ENCODE measurements around the gene DBNDD2. TPM values are rescaled to one million over a fixed set of nuclear protein-coding genes. Genes with fewer than 3 reads are reported as not detected.

Gene DBNDD2
- total and polyA plus RNA-seq, 4 donors, result 11.7 to 75.4 (median 57.8) TPM

DNA sequence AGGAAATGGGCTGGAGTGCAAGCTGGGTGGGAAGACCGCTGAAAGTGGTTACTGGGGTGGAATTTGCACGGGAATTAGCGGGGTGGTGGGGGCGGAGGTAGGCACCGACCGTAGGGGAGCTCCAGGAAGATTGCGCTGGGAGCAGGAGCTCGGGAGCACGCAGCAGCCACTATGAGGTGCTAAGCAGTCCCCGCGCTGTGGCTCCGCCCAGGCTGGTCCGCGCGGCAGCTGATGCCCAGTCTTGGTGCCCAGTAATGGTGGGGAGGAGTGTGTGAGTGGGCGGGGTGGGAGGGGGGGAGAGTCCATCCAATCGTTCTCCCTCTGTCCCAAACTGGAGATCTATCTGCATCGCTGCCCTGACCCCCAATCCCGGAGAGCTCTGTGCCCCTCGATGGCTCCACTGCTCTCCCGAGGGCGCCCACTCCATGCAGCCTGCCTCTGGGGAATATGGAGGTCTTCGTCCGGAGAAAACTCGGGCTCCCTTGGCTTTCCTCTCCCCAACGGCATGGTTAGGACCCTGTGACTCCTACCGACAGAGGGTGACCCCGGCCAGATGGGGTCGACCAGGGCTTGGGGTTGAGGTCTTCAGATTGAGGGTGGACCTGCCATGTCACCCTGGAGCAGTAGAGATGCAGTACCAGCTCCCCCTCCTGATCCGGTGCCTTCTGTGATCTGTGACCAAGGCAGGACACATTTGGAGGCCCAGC is 35.3 kb upstream of the DBNDD2 start:
- DNase-seq (no peak), ATAC-seq (ENCODE audit: insufficient read depth, low FRiP score) (peak; percentile 50)
- Histone ChIP-seq H3K9me3 (ENCODE audit: control insufficient read depth in 4 of 4, insufficient read depth in 3 of 4, low read length in 3 of 4) (no peaks in the 10 kb centered on the region), H3K4me1 (ENCODE audit: control insufficient read depth in 5 of 5, insufficient read depth in 5 of 5, low read length in 5 of 5) (peaks cover 0 to 14% (median 6%) of the 10 kb centered on the region in 5 donors), H3K27me3 (ENCODE audit: control insufficient read depth in 3 of 3, insufficient read depth in 3 of 3, low read length in 2 of 3) (no peaks in the 10 kb centered on the region), H3K4me3 (no peak overlapping the region), H3K27ac (ENCODE audit: low read depth in 1 of 2, low read length in 1 of 2) (peak overlapping the region in 1 of 2 donors; percentile 71), H3K36me3 (ENCODE audit: control insufficient read depth in 4 of 4, insufficient read depth in 4 of 4, low read length in 4 of 4) (peaks cover 7 to 13% (median 9%) of the 10 kb centered on the region in 4 donors), H3K9ac (ENCODE audit: insufficient read depth in 1 of 2, low read length in 2 of 2) (no peak overlapping the region)
- 35 to 40% methylated on average over 26 to 30 of the region's 30 CpGs for WGBS, 2 donors
- TF ChIP-seq, protein P1, sequence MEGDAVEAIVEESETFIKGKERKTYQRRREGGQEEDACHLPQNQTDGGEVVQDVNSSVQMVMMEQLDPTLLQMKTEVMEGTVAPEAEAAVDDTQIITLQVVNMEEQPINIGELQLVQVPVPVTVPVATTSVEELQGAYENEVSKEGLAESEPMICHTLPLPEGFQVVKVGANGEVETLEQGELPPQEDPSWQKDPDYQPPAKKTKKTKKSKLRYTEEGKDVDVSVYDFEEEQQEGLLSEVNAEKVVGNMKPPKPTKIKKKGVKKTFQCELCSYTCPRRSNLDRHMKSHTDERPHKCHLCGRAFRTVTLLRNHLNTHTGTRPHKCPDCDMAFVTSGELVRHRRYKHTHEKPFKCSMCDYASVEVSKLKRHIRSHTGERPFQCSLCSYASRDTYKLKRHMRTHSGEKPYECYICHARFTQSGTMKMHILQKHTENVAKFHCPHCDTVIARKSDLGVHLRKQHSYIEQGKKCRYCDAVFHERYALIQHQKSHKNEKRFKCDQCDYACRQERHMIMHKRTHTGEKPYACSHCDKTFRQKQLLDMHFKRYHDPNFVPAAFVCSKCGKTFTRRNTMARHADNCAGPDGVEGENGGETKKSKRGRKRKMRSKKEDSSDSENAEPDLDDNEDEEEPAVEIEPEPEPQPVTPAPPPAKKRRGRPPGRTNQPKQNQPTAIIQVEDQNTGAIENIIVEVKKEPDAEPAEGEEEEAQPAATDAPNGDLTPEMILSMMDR (IDR thresholded peaks at IDR 0.05; ENCODE audit: control extremely low read depth, extremely low read depth), result no peak

DNA sequence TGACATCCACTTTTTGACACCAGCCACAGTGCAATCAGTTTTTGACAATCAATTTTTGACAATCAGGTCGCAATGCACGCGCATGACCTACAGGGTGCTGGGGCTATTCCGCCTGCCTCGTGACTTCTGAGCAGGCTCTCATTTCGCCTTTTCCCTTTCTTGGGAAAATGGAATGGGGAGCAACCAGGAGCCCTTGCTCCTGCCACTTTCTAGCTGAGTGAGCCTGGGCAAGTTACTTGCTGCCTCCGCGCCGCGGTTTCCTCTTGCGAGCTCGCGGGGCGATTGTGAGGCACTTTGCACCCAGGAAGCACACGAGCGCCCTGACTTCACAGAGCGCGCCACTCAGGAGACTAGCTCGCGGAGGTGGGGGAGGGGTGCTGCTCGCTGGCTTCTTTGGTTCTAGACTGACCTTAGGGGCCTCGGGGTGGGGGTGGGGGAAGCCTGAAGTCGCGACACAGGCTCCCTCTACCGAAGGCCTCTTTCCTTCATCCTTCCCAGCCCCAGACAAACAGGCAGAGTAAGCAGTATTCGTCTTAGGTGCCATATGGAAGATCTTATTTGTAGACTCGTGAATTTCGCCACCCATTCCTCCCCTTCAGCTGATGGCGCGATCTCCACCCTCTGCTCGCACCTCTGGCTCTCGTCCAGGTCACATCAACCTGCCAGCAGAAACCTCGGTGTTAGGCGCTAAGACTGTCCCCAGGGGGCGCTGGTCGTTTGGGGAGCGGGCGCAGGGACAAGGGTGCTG is 34.6 kb upstream of the DBNDD2 start:
- H3K9ac ChIP-seq (ENCODE audit: insufficient read depth in 1 of 2, low read length in 2 of 2), result peak overlapping the region in 1 of 2 donors; percentile 49
- H3K27ac ChIP-seq (ENCODE audit: low read depth in 1 of 2, low read length in 1 of 2), result peak overlapping the region; percentile 26 to 71
- WGBS, 2 donors, result 2 to 4% methylated on average over 38 of the region's 38 CpGs

DNA sequence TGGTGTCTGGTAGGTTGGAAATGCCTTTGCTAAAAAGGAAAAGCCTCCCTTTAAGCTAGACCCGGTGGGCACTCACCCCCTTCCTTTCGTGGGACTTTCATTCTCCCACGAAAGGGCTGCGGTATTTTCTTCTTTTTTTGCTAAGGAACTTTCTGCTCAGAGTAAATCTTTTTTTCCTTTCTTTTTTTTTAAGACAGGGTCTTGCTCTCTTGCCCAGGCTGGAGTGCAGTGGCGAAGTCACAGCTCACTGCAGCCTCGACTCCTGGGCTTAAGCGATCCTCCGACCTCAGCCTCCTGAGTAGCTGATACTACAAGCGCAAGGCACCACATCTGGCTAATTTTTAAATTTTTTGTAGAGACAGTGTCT is 34.0 kb upstream of the DBNDD2 start:
- TF ChIP-seq, protein P1 (IDR thresholded peaks at IDR 0.05; ENCODE audit: control extremely low read depth, extremely low read depth), result no peak
- no peak overlapping the region for H3K27ac ChIP-seq (ENCODE audit: low read depth in 1 of 2, low read length in 1 of 2)

More for the DNA sequence above, 34.6 kb upstream of the DBNDD2 start:
- H3K36me3 ChIP-seq (ENCODE audit: control insufficient read depth in 4 of 4, insufficient read depth in 4 of 4, low read length in 4 of 4), result peaks cover 2 to 9% (median 5%) of the 10 kb centered on the region in 4 donors
- ATAC-seq (ENCODE audit: insufficient read depth, low FRiP score) (peak; percentile 75), DNase-seq (peak; percentile 76 to 82 (median 80))
- H3K4me1 ChIP-seq (ENCODE audit: control insufficient read depth in 5 of 5, insufficient read depth in 5 of 5, low read length in 5 of 5), result peaks cover 0 to 15% (median 6%) of the 10 kb centered on the region in 5 donors
- TF ChIP-seq, protein P1 (IDR thresholded peaks at IDR 0.05; ENCODE audit: control extremely low read depth, extremely low read depth), result peak; percentile 86
- no peaks in the 10 kb centered on the region for H3K9me3 ChIP-seq (ENCODE audit: control insufficient read depth in 4 of 4, insufficient read depth in 3 of 4, low read length in 3 of 4)
- H3K27me3 ChIP-seq (ENCODE audit: control insufficient read depth in 3 of 3, insufficient read depth in 3 of 3, low read length in 2 of 3), result no peaks in the 10 kb centered on the region
- peak overlapping the region; percentile 8 for H3K4me3 ChIP-seq

More for the DNA sequence above, 34.0 kb upstream of the DBNDD2 start:
- no peaks in the 10 kb centered on the region for H3K9me3 ChIP-seq (ENCODE audit: control insufficient read depth in 4 of 4, insufficient read depth in 3 of 4, low read length in 3 of 4)
- H3K4me1 ChIP-seq (ENCODE audit: control insufficient read depth in 5 of 5, insufficient read depth in 5 of 5, low read length in 5 of 5), result peaks cover 0 to 15% (median 6%) of the 10 kb centered on the region in 5 donors
- H3K36me3 ChIP-seq (ENCODE audit: control insufficient read depth in 4 of 4, insufficient read depth in 4 of 4, low read length in 4 of 4), result peaks cover 0 to 7% (median 3%) of the 10 kb centered on the region in 4 donors
- 55 to 56% methylated on average over 9 of the region's 9 CpGs for WGBS, 2 donors
- DNase-seq (no peak), ATAC-seq (ENCODE audit: insufficient read depth, low FRiP score) (no peak)
- no peak overlapping the region for H3K9ac ChIP-seq (ENCODE audit: insufficient read depth in 1 of 2, low read length in 2 of 2)
- H3K4me3 ChIP-seq, result no peak overlapping the region
- H3K27me3 ChIP-seq (ENCODE audit: control insufficient read depth in 3 of 3, insufficient read depth in 3 of 3, low read length in 2 of 3), result no peaks in the 10 kb centered on the region
